NCI-H524 (cell line): Measurements from ENCODE around the gene RPLP1.
"Not testable (repeated sequence)": the region's sequence is repeated elsewhere in the genome, so short reads cannot be mapped to it uniquely, and the experiment has no call there.

Source experiments
- DNase-seq, 2 experiments: peaks; one replicate each; lab custom pipeline; 2025; lab: John Stamatoyannopoulos, UW

The RPLP1 gene

GRCh38 chr15:69439623-69440022, 13.0 kb upstream of the RPLP1 start:
- DNase-seq: no peak

- DNase-seq: no peak
Measured at GRCh38 chr15:69443032-69443611, 9.5 kb upstream of the RPLP1 start.

GRCh38 chr15:69444686-69445085, 7.9 kb upstream of the RPLP1 start:
- DNase-seq: no peak

DNA sequence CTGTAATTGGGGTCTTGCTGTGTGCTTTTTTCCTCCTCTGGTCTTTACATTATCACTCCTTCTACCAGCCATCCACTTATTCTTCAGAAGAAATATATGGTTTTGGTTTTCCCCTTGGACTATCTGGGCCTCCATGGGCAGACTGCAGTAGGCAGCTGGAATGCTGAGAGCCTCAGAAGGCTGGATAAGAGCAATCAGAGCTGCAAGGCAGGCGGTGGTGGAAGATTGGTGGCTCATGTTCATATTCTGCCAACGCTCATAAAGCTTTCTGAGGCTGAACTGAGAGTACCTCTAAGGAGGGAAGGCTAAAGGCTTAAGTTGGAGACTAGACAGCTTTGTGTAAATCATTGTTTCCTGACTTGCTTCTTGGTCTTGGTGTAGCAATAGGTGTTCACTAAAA, 5.7 kb upstream of the RPLP1 start:
- no peak for DNase-seq

DNA sequence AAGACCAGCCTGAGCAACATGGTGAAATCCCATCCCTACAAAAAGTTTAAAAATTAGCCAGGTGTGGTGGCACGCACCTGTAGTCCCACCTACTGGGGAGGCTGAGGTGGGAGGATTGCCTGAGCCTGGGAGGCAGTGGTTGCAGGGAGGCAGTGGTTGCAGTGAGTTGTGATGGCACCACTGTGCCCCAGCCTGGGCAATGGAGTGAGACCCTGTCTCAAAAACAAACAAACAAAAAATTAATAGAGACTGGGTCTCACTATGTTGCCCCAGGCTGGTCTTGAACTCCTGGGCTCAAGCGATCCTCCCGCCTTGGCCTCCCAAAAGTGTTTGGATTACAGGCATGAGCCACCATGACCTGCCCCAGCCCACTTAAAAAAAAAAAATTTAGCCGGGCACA, 2.4 kb upstream of the RPLP1 start:
- DNase-seq: not testable (repeated sequence)

DNA sequence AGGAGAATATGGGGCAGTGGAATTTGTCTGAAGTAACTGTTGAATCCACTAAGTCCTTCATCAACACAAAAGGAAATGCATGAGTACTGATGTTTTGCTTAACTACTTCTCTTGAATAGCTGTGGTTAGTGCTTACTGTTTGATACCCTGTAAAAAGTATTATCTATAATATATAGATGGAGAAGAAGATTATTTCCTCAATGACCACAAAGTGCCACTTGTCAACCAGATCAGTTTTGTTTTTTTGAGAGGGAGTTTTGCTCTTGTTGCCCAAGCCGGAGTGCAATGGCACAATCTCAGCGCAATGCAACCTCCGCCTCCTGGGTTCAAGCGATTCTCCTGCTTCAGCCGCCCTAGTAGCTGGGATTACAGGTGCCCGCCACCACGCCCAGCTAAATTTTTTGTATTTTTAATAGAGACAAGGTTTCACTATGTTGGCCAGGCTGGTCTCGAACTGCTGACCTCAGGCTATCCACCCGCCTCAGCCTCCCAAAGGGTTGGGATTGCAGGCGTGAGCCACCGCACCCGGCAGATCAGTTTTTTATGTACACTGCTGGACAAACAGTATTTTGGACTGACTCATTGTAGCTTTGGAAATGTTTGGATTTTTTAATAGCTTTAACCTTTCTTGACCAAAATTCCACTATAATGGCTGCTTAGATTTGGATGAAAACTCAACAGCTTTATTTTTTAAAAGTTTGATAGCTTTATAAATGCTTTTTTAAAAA, 1.5 kb upstream of the RPLP1 start:
- DNase-seq: no peak

DNA sequence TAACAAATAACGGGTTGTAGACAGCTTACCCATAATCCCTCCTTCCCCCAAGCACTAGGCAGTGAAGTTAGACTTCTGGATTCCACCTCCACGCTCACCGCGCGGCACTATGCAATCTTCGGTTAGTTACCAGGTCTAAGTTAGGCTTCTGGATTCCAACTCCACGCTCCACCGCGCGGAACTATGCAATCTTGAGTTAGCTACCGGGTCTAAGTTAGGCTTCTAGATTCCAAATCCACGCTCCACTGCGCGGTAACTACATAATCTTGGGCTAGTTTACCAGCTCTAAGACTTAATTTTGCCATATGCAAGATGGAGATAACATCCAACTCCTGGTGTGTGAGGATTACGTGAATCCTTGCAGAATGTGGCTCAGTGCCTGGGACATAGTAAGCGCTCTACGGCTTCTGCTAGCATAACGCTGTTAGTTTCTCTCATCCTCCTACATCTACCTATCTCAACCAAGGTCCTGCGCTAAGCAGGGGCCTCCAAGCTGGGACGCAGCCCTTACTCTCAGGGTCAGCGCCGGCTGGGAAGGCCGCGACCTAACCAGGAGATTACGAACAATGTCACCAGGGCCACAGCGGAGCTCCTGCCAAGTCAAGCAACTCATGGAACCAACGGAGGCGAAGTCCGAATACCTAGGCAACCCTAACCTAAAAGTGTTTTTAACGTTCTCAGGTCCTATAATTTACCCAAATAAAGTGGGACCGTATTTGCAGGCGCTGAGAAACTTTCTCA, 497 bp upstream of the RPLP1 start:
- DNase-seq: peak; percentile 31 to 75

DNA sequence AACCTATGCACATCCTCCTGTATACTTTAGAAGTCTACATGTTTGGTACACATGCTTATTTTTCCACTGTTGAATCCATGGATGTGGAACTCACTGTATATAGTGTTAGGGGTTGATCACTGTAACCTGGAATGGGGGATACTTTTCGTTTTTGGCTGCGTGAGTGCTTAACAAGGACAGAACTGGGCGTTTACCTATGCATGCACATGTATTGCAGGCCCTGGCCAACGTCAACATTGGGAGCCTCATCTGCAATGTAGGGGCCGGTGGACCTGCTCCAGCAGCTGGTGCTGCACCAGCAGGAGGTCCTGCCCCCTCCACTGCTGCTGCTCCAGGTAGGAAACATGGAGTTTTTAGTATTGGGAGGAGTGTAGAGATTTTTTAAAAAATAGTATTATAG, 2.3 kb downstream of the RPLP1 start:
- no peak for DNase-seq

- no peak for DNase-seq
Measured at GRCh38 chr15:69456208-69457166, 3.9 kb downstream of the RPLP1 start.

- DNase-seq: peak in 1 of 2 experiments; percentile 63
Measured at GRCh38 chr15:69457304-69458280, 5.0 kb downstream of the RPLP1 start.

GRCh38 chr15:69459066-69459465, 6.4 kb downstream of the RPLP1 start:
- no peak for DNase-seq

GRCh38 chr15:69460481-69460880, 7.9 kb downstream of the RPLP1 start:
- DNase-seq: no peak

DNA sequence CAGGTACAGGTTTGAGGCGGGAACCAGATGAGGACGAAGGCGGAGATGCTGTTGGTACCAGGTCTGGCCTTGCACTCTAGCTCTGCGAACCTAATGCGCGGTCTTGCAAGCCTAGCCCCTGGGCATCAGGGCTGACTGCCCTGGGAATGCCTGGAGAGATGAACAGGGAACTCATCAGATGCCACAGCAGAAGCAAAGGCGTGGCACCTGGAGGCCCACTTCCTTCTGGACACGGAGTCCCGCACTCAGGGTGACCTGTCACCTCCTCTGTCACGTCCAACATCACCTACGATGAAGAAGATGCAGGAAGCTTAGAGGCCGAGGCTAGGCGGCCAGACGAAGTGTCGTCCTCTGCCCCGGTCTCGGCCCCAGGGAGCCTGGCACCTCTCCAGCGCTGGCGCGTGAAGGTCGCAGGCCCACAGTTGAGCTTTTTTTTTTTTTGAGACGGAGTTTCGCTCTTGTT, 9.4 kb downstream of the RPLP1 start:
- DNase-seq: no peak

GRCh38 chr15:69462493-69463181, 10.0 kb downstream of the RPLP1 start:
- DNase-seq: peak; percentile 95 to 97

DNA sequence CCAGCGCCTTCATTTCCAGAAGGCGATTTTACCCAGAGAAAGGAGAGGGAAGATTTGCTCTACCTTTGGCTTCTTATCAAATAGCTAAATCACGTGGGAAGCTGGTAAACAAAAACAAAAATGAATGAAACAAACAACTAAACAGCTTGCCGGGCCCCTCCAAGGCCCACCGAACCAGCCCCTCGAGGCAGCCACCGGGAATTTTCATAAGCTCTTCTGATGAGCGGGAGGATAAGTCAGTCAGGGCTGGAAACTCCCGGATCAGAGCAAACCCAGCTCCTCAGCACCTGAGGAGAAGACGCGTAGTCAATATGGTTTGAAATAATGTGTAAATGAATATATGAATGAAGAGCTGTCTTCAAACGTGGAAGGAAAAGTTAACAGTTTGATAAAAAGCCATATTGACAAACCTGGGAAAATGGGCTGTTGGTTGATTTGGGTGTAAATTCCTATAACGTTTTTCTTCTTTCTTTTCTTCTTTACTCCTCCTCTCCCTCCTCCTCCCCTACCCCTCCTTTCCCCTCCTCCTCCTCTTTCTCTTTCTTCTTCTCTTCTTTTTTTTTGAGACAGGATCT, 10.7 kb downstream of the RPLP1 start:
- DNase-seq: peak in 1 of 2 experiments; percentile 59

GRCh38 chr15:69465253-69465652, 12.6 kb downstream of the RPLP1 start:
- no peak for DNase-seq

DNA sequence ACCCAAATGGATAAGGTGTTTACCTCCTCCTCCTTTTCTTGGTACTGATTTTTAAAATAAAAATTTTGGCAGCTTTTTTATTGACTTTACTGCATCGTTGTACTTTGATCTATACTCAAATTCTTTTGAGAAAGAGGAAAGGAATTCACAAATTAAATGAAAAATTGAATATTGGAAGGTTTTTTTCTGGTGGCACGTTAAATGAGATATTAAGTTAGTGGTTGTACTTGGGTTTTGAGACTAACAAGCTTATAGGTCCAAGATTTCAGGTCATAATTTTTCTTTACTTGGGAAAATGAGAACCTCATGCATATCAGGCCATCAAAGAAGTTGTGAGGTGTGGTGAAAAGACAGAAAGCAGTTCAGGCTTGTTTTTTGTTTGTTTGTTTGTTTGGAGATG, 14.1 kb downstream of the RPLP1 start:
- DNase-seq: no peak

DNA sequence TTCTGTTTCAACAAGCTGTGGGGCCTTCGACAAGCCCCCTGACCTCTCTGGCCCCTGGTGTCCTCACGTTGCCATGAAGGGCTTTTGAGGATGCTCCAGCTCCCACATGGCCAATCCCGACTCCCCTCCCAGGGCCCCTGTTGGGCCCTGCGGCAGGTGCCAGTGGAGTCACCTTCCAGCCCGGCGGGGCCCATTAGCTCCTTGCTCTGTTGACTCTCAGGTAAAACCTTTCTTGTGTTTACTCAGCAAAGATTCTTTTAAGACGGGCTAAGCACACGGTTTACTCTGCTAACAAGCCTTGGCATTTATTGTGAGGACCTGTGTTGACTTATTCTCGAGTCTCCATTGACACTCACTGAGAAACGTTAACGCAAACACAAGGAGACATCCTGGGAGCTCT, 15.0 kb downstream of the RPLP1 start:
- DNase-seq: no peak

GRCh38 chr15:69468241-69469121, 15.9 kb downstream of the RPLP1 start:
- DNase-seq: no peak
